ENCODE data around the gene USH2A. TPM values are rescaled to one million over a fixed set of nuclear protein-coding genes. Genes with fewer than 3 reads are reported as not detected.

USH2A gene
- total RNA-seq, 2 experiments from 2014 or later: not detected

- POLR2A ChIA-PET: no interaction called here
- no peak for TF ChIP-seq CTCF (IDR thresholded peaks at IDR 0.05)
- H3K9me3 Mint-ChIP-seq: peaks cover 17% of the 10 kb centered on the region
- H3K4me3 Mint-ChIP-seq: no peak overlapping the region
- CTCF ChIA-PET: no interaction called here
- H3K27me3 Mint-ChIP-seq: no peaks in the 10 kb centered on the region
- intact Hi-C loops (cut with micrococcal nuclease): no loop called here
- no peak for DNase-seq
- no peaks in the 10 kb centered on the region for H3K36me3 Mint-ChIP-seq (ENCODE audit: low read depth)
- no peak overlapping the region for H3K27ac Mint-ChIP-seq
- ATAC-seq: no peak
- no peaks in the 10 kb centered on the region for H3K4me1 Mint-ChIP-seq (ENCODE audit: low read depth)
Measured at GRCh38 chr1:216285052-216285451, 138.2 kb downstream of the USH2A start.

- Mint-ChIP-seq H3K36me3 (ENCODE audit: low read depth) (no peaks in the 10 kb centered on the region), H3K27me3 (no peaks in the 10 kb centered on the region), H3K27ac (no peak overlapping the region), H3K9me3 (peaks cover 28% of the 10 kb centered on the region), H3K4me1 (ENCODE audit: low read depth) (no peaks in the 10 kb centered on the region), H3K4me3 (no peak overlapping the region)
- ATAC-seq (no peak), DNase-seq (no peak)
- intact Hi-C loops (cut with micrococcal nuclease): no loop called here
- POLR2A ChIA-PET: no interaction called here
- CTCF ChIA-PET: no interaction called here
- no peak for TF ChIP-seq CTCF (IDR thresholded peaks at IDR 0.05)
Measured at GRCh38 chr1:216281757-216282156, 141.5 kb downstream of the USH2A start.

GRCh38 chr1:216270086-216270773 is 153.0 kb downstream of the USH2A start:
- CTCF ChIA-PET: no interaction called here
- Mint-ChIP-seq H3K27ac (no peak overlapping the region), H3K4me3 (no peak overlapping the region), H3K27me3 (no peaks in the 10 kb centered on the region), H3K36me3 (ENCODE audit: low read depth) (no peaks in the 10 kb centered on the region), H3K9me3 (peaks cover 5% of the 10 kb centered on the region), H3K4me1 (ENCODE audit: low read depth) (no peaks in the 10 kb centered on the region)
- DNase-seq (no peak), ATAC-seq (no peak)
- intact Hi-C loops (cut with micrococcal nuclease): no loop called here
- no peak for TF ChIP-seq CTCF (IDR thresholded peaks at IDR 0.05)
- POLR2A ChIA-PET: no interaction called here

- no peak for TF ChIP-seq CTCF (IDR thresholded peaks at IDR 0.05)
- Mint-ChIP-seq H3K27ac (no peak overlapping the region), H3K4me1 (ENCODE audit: low read depth) (no peaks in the 10 kb centered on the region), H3K36me3 (ENCODE audit: low read depth) (no peaks in the 10 kb centered on the region), H3K27me3 (no peaks in the 10 kb centered on the region), H3K4me3 (no peak overlapping the region), H3K9me3 (peaks cover 5% of the 10 kb centered on the region)
- POLR2A ChIA-PET: no interaction called here
- no peak for ATAC-seq
- CTCF ChIA-PET: no interaction called here
- intact Hi-C loops (cut with micrococcal nuclease): no loop called here
- no peak for DNase-seq
Measured at GRCh38 chr1:216261631-216262030, 161.6 kb downstream of the USH2A start.

GRCh38 chr1:216258856-216259255 is 164.4 kb downstream of the USH2A start:
- ATAC-seq (no peak), DNase-seq (no peak)
- POLR2A ChIA-PET: no interaction called here
- no peaks in the 10 kb centered on the region for H3K36me3 Mint-ChIP-seq (ENCODE audit: low read depth)
- CTCF ChIA-PET: no interaction called here
- H3K4me3 Mint-ChIP-seq: no peak overlapping the region
- TF ChIP-seq CTCF (IDR thresholded peaks at IDR 0.05): no peak
- no peak overlapping the region for H3K27ac Mint-ChIP-seq
- no peaks in the 10 kb centered on the region for H3K4me1 Mint-ChIP-seq (ENCODE audit: low read depth)
- intact Hi-C loops (cut with micrococcal nuclease): no loop called here
- peaks cover 9% of the 10 kb centered on the region for H3K9me3 Mint-ChIP-seq
- H3K27me3 Mint-ChIP-seq: no peaks in the 10 kb centered on the region
